T-helper 2 cell (primary cell): ENCODE data around the gene TANC2.
"Not testable (repeated sequence)": the region's sequence is repeated elsewhere in the genome, so short reads cannot be mapped to it uniquely, and the experiment has no call there.

Experiments used
- DNase-seq, 5 experiments: peaks; one replicate each; pipeline versions ENCODE4 v3.0.0 to v3.0.0-alpha.2; 2012 to 2022

TANC2 gene

GRCh38 chr17:62965174-62965685 is 805 bp upstream of the TANC2 start:
- peak in 4 of 5 experiments; percentile 9 to 94 (median 54) for DNase-seq

- peak in 4 of 5 experiments; percentile 19 to 58 (median 38) for DNase-seq
Measured at GRCh38 chr17:62966426-62967204, 580 bp downstream of the TANC2 start.

GRCh38 chr17:62967205-62967529 is 1.1 kb downstream of the TANC2 start:
- DNase-seq: no peak

GRCh38 chr17:62968445-62968923 is 2.4 kb downstream of the TANC2 start:
- DNase-seq: peak in 3 of 5 experiments; percentile 16 to 84 (median 62)

GRCh38 chr17:62970610-62971009 is 4.6 kb downstream of the TANC2 start:
- no peak for DNase-seq

GRCh38 chr17:62971853-62972252 is 5.8 kb downstream of the TANC2 start:
- no peak for DNase-seq

GRCh38 chr17:62974788-62975187 is 8.8 kb downstream of the TANC2 start:
- no peak for DNase-seq

- no peak for DNase-seq
Measured at GRCh38 chr17:62975206-62975605, 9.2 kb downstream of the TANC2 start.

- DNase-seq: not testable (repeated sequence)
Measured at GRCh38 chr17:62976643-62977231, 10.7 kb downstream of the TANC2 start.

- DNase-seq: no peak
Measured at GRCh38 chr17:62980842-62981241, 14.8 kb downstream of the TANC2 start.

GRCh38 chr17:62981933-62982332 is 15.9 kb downstream of the TANC2 start:
- DNase-seq: no peak

GRCh38 chr17:62984801-62985200 is 18.8 kb downstream of the TANC2 start:
- no peak for DNase-seq

- no peak for DNase-seq
Measured at GRCh38 chr17:62986549-62986948, 20.5 kb downstream of the TANC2 start.

GRCh38 chr17:62987136-62987535 is 21.1 kb downstream of the TANC2 start:
- DNase-seq: no peak

GRCh38 chr17:62989501-62989900 is 23.5 kb downstream of the TANC2 start:
- no peak for DNase-seq

GRCh38 chr17:62994931-62995330 is 28.9 kb downstream of the TANC2 start:
- DNase-seq: no peak

- DNase-seq: peak in 1 of 5 experiments; percentile 24
Measured at GRCh38 chr17:62995377-62995885, 29.4 kb downstream of the TANC2 start.

- no peak for DNase-seq
Measured at GRCh38 chr17:62996221-62996620, 30.2 kb downstream of the TANC2 start.

- DNase-seq: no peak
Measured at GRCh38 chr17:62998166-62998565, 32.1 kb downstream of the TANC2 start.

- no peak for DNase-seq
Measured at GRCh38 chr17:62998665-62999393, 32.8 kb downstream of the TANC2 start.

GRCh38 chr17:62999736-63000135 is 33.7 kb downstream of the TANC2 start:
- DNase-seq: no peak

- no peak for DNase-seq
Measured at GRCh38 chr17:63001689-63002394, 35.8 kb downstream of the TANC2 start.

- no peak for DNase-seq
Measured at GRCh38 chr17:63002625-63003024, 36.6 kb downstream of the TANC2 start.
